ENCODE results near the gene ABLIM3. TPM values are rescaled to one million over a fixed set of nuclear protein-coding genes. Genes with fewer than 3 reads are reported as not detected.

The ABLIM3 gene
- total RNA-seq, 4 donors from 2014 or later, result 10.5 to 30.4 (median 22.3) TPM

GRCh38 chr5:149143470-149143869 lies 2.2 kb downstream of the ABLIM3 start:
- Histone ChIP-seq H3K4me1 (peaks cover 0 to 11% of the 10 kb centered on the region in 2 donors), H3K9me3 (no peaks in the 10 kb centered on the region), H3K27me3 (no peaks in the 10 kb centered on the region), H3K4me3 (replicated peaks in 1 of 3) (no peak overlapping the region), H3K36me3 (no peaks in the 10 kb centered on the region), H3K27ac (peak overlapping the region; percentile 35 to 81 (median 70))
- DNase-seq, result no peak
- 59 to 66% methylated on average over 2 of the region's 2 CpGs for WGBS, 2 donors
- intact Hi-C loops (cut with DNase I), result loop anchor here (10.0 kb wide), 1 partner anchor 81 kb away; no protein-coding TSS in a partner anchor
- no peak for TF ChIP-seq CTCF (IDR thresholded peaks at IDR 0.05)
- no peak for TF ChIP-seq POLR2A (IDR thresholded peaks at IDR 0.05)

GRCh38 chr5:149144637-149145036 lies 3.3 kb downstream of the ABLIM3 start:
- Histone ChIP-seq H3K36me3 (no peaks in the 10 kb centered on the region), H3K4me3 (replicated peaks in 1 of 3) (no peak overlapping the region), H3K4me1 (peaks cover 0 to 11% of the 10 kb centered on the region in 2 donors), H3K27me3 (no peaks in the 10 kb centered on the region), H3K9me3 (no peaks in the 10 kb centered on the region), H3K27ac (peak overlapping the region in 1 of 3 donors; percentile 38)
- DNase-seq, result no peak
- TF ChIP-seq POLR2A (IDR thresholded peaks at IDR 0.05) (no peak), CTCF (IDR thresholded peaks at IDR 0.05) (no peak)
- 58 to 75% methylated on average over 1 of the region's 1 CpG for WGBS, 2 donors
- intact Hi-C loops (cut with DNase I), result loop anchor here (10.0 kb wide), 1 partner anchor 80 kb away; no protein-coding TSS in a partner anchor

GRCh38 chr5:149145138-149145537 lies 3.8 kb downstream of the ABLIM3 start:
- intact Hi-C loops (cut with DNase I), result loop anchor here (10.0 kb wide), 1 partner anchor 80 kb away; no protein-coding TSS in a partner anchor
- Histone ChIP-seq H3K4me3 (replicated peaks in 1 of 3) (no peak overlapping the region), H3K36me3 (no peaks in the 10 kb centered on the region), H3K27me3 (no peaks in the 10 kb centered on the region), H3K9me3 (no peaks in the 10 kb centered on the region), H3K4me1 (peaks cover 0 to 16% of the 10 kb centered on the region in 2 donors), H3K27ac (no peak overlapping the region)
- 93 to 98% methylated on average over 1 of the region's 1 CpG for WGBS, 2 donors
- DNase-seq, result no peak
- TF ChIP-seq CTCF (IDR thresholded peaks at IDR 0.05), result no peak
- TF ChIP-seq POLR2A (IDR thresholded peaks at IDR 0.05), result no peak

GRCh38 chr5:149147676-149148075 lies 6.4 kb downstream of the ABLIM3 start:
- no peak for DNase-seq
- H3K9me3 ChIP-seq, result no peaks in the 10 kb centered on the region
- H3K36me3 ChIP-seq, result no peaks in the 10 kb centered on the region
- no peak overlapping the region for H3K27ac ChIP-seq
- H3K4me3 ChIP-seq (replicated peaks in 1 of 3), result no peak overlapping the region
- WGBS, 2 donors, result 88 to 97% methylated on average over 1 of the region's 1 CpG
- TF ChIP-seq POLR2A (IDR thresholded peaks at IDR 0.05) (no peak), CTCF (IDR thresholded peaks at IDR 0.05) (no peak)
- intact Hi-C loops (cut with DNase I), result loop anchor here (10.0 kb wide), 1 partner anchor 77 kb away; no protein-coding TSS in a partner anchor
- no peaks in the 10 kb centered on the region for H3K27me3 ChIP-seq
- peaks cover 0 to 7% of the 10 kb centered on the region in 2 donors for H3K4me1 ChIP-seq

GRCh38 chr5:149149942-149150341 lies 8.6 kb downstream of the ABLIM3 start:
- H3K36me3 ChIP-seq, result no peaks in the 10 kb centered on the region
- WGBS, 2 donors, result 58 to 59% methylated on average over 3 of the region's 3 CpGs
- TF ChIP-seq POLR2A (IDR thresholded peaks at IDR 0.05) (no peak), CTCF (IDR thresholded peaks at IDR 0.05) (no peak)
- H3K27me3 ChIP-seq, result no peaks in the 10 kb centered on the region
- peak overlapping the region in 1 of 3 donors; percentile 41 for H3K27ac ChIP-seq
- peaks cover 5 to 27% of the 10 kb centered on the region in 2 donors for H3K4me1 ChIP-seq
- DNase-seq, result no peak
- intact Hi-C loops (cut with DNase I), result loop anchor here (10.0 kb wide), 1 partner anchor 75 kb away; no protein-coding TSS in a partner anchor
- no peaks in the 10 kb centered on the region for H3K9me3 ChIP-seq
- no peak overlapping the region for H3K4me3 ChIP-seq (replicated peaks in 1 of 3)

All from thyroid gland (tissue), 4 donors.